Measurements from ENCODE around the gene ZSWIM1. TPM values are rescaled to one million over a fixed set of nuclear protein-coding genes. Genes with fewer than 3 reads are reported as not detected.
"Not testable (repeated sequence)": the region's sequence is repeated elsewhere in the genome, so short reads cannot be mapped to it uniquely, and the experiment has no call there.

The ZSWIM1 gene
- total RNA-seq, 1 experiment from 2014 or later = 10.2 TPM

- no peak for DNase-seq (ENCODE audit: low read depth)
Measured at GRCh38 chr20:45887346-45887715, 6.3 kb downstream of the ZSWIM1 start, which contains the start of gene SPATA25. SPATA25 (minus strand) TSS chr20:45887622; CDS start chr20:45887590, 32 bp downstream.

- no peak for DNase-seq (ENCODE audit: low read depth)
Measured at GRCh38 chr20:45888681-45889080, 7.7 kb downstream of the ZSWIM1 start.

- DNase-seq (ENCODE audit: low read depth) = peak; percentile 80
Measured at GRCh38 chr20:45890077-45890984, 9.3 kb downstream of the ZSWIM1 start.

- peak; percentile 96 for DNase-seq (ENCODE audit: low read depth)
Measured at GRCh38 chr20:45890985-45891983, 10.3 kb downstream of the ZSWIM1 start, which contains the start of the genes CTSA and NEURL2. CTSA (plus strand) TSS chr20:45891335; CDS start chr20:45891569, 234 bp downstream. NEURL2 (minus strand) TSS chr20:45891208; CDS start chr20:45890991, 217 bp downstream.

GRCh38 chr20:45892049-45892825, 11.2 kb downstream of the ZSWIM1 start:
- DNase-seq (ENCODE audit: low read depth) = peak; percentile 47

- DNase-seq (ENCODE audit: low read depth) = no peak
Measured at GRCh38 chr20:45892828-45893500, 11.9 kb downstream of the ZSWIM1 start.

- no peak for DNase-seq (ENCODE audit: low read depth)
Measured at GRCh38 chr20:45893831-45894230, 12.8 kb downstream of the ZSWIM1 start.

GRCh38 chr20:45894797-45895196, 13.8 kb downstream of the ZSWIM1 start:
- DNase-seq (ENCODE audit: low read depth) = no peak

- DNase-seq (ENCODE audit: low read depth) = no peak
Measured at GRCh38 chr20:45896641-45897161, 15.7 kb downstream of the ZSWIM1 start.

GRCh38 chr20:45897289-45897688, 16.3 kb downstream of the ZSWIM1 start:
- DNase-seq (ENCODE audit: low read depth) = no peak

GRCh38 chr20:45897692-45898091, 16.7 kb downstream of the ZSWIM1 start:
- DNase-seq (ENCODE audit: low read depth) = no peak

GRCh38 chr20:45898285-45898684, 17.3 kb downstream of the ZSWIM1 start:
- DNase-seq (ENCODE audit: low read depth) = no peak

- DNase-seq (ENCODE audit: low read depth) = no peak
Measured at GRCh38 chr20:45899046-45899835, 18.2 kb downstream of the ZSWIM1 start.

- not testable (repeated sequence) for DNase-seq (ENCODE audit: low read depth)
Measured at GRCh38 chr20:45901332-45901731, 20.3 kb downstream of the ZSWIM1 start.

GRCh38 chr20:45902199-45902701, 21.2 kb downstream of the ZSWIM1 start:
- no peak for DNase-seq (ENCODE audit: low read depth)

GRCh38 chr20:45904583-45905504, 23.8 kb downstream of the ZSWIM1 start:
- DNase-seq (ENCODE audit: low read depth) = no peak

GRCh38 chr20:45905505-45906079, 24.6 kb downstream of the ZSWIM1 start:
- peak; percentile 34 for DNase-seq (ENCODE audit: low read depth)

All from LHCN-M2 (cell line).